ENCODE data around the gene PARP4.

The PARP4 gene

GRCh38 chr13:24459726-24460125 lies 52.9 kb downstream of the PARP4 start:
- DNase-seq (ENCODE audit: low read depth in 1 of 2, low spot score in 1 of 2) = no peak
- no peak for TF ChIP-seq GABPA (IDR thresholded peaks at IDR 0.05; ENCODE audit: low read depth)
- TF ChIP-seq POLR2AphosphoS5 (IDR thresholded peaks at IDR 0.05; ENCODE audit: low read depth) = no peak
- TF ChIP-seq CTCF (IDR thresholded peaks at IDR 0.05; ENCODE audit: insufficient read depth, low read length) = no peak
- TF ChIP-seq SPI1 (IDR thresholded peaks at IDR 0.05; ENCODE audit: borderline replicate concordance, low read depth) = no peak
- TF ChIP-seq REST (IDR thresholded peaks at IDR 0.05; ENCODE audit: insufficient replicate concordance, low read depth) = no peak
- Histone ChIP-seq H3K27me3 (ENCODE audit: insufficient read depth, poor library complexity, severe bottlenecking) (no peaks in the 10 kb centered on the region), H3K4me3 (replicated peaks; ENCODE audit: insufficient read depth, low read length) (no peak overlapping the region), H3K27ac (replicated peaks) (no peak overlapping the region)

- no peak for DNase-seq (ENCODE audit: low read depth in 1 of 2, low spot score in 1 of 2)
- no peak overlapping the region for H3K27ac ChIP-seq (replicated peaks)
- TF ChIP-seq CTCF (IDR thresholded peaks at IDR 0.05; ENCODE audit: insufficient read depth, low read length) = no peak
- no peak for TF ChIP-seq REST (IDR thresholded peaks at IDR 0.05; ENCODE audit: insufficient replicate concordance, low read depth)
- no peaks in the 10 kb centered on the region for H3K27me3 ChIP-seq (ENCODE audit: insufficient read depth, poor library complexity, severe bottlenecking)
- H3K4me3 ChIP-seq (replicated peaks; ENCODE audit: insufficient read depth, low read length) = no peak overlapping the region
Measured at GRCh38 chr13:24459234-24459633, 53.3 kb downstream of the PARP4 start.

DNA sequence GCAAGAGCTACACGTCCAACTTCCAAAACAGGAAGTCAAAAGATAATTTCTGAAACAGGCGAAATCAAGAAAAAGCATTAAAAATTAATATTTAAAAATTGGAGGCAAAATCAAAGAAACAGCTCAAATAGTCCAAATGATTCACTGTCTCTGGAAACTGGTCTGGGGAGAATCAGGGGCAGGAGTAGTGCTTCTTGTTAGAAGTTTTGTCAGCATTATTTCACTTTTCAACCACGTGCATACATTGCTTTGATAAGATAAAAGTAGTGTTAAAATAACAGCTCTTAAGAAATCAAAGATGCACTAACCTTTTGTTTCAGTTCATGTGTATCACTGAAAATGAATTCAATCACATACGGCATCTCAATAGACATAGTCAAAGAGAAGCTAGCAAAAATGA lies 53.8 kb downstream of the PARP4 start:
- no peak overlapping the region for H3K4me3 ChIP-seq (replicated peaks; ENCODE audit: insufficient read depth, low read length)
- no peaks in the 10 kb centered on the region for H3K27me3 ChIP-seq (ENCODE audit: insufficient read depth, poor library complexity, severe bottlenecking)
- H3K27ac ChIP-seq (replicated peaks) = no peak overlapping the region
- TF ChIP-seq SPI1 (IDR thresholded peaks at IDR 0.05; ENCODE audit: borderline replicate concordance, low read depth) (no peak), GABPA (IDR thresholded peaks at IDR 0.05; ENCODE audit: low read depth) (no peak), POLR2AphosphoS5 (IDR thresholded peaks at IDR 0.05; ENCODE audit: low read depth) (no peak), CTCF (IDR thresholded peaks at IDR 0.05; ENCODE audit: insufficient read depth, low read length) (no peak), REST (IDR thresholded peaks at IDR 0.05; ENCODE audit: insufficient replicate concordance, low read depth) (no peak)
- DNase-seq (ENCODE audit: low read depth in 1 of 2, low spot score in 1 of 2) = no peak

All from HL-60 (cell line).